Astrocyte (in vitro differentiated cells and primary cell): ENCODE measurements around the gene NEDD9.

Experiments used
- CTCF ChIP-seq: IDR thresholded peaks from 2 replicates; pipeline ENCODE4 v1.5.1; 2011; ENCODE audit warnings: low read depth, mild to moderate bottlenecking, inconsistent platforms, low read length, moderate library complexity; ENCODE audit not compliant: insufficient read depth
- EZH2 ChIP-seq: IDR thresholded peaks from 2 replicates; pipeline ENCODE4 v1.6.1; 2012; ENCODE audit warnings: mild to moderate bottlenecking, low read length, inconsistent platforms; ENCODE audit not compliant: insufficient read depth

- no peak for TF ChIP-seq CTCF
- no peak for TF ChIP-seq EZH2
These were observed 10.2 kb upstream of the NEDD9 start for GRCh38 chr6:11242711-11243110.
